ELF-1 (cell line): ENCODE data around the gene GPR137.

Experiments
- DNase-seq: peaks from one replicate; pipeline ENCODE4 v3.0.0-alpha.2; 2016; ENCODE audit warnings: low read depth, low spot score

GPR137 gene

GRCh38 chr11:64249563-64250414 lies 35.9 kb upstream of the GPR137 start:
- no peak for DNase-seq

GRCh38 chr11:64250415-64251015 lies 35.1 kb upstream of the GPR137 start:
- DNase-seq: no peak

GRCh38 chr11:64251016-64251752 lies 34.5 kb upstream of the GPR137 start, which contains the start of gene PLCB3:
Gene PLCB3, plus strand, starts transcription at chr11:64251530. Its CDS starts 120 bp downstream, at chr11:64251650.
- peak; percentile 63 for DNase-seq

- DNase-seq: no peak
These were observed 34.0 kb upstream of the GPR137 start for GRCh38 chr11:64251753-64252002.

- no peak for DNase-seq
These were observed 33.4 kb upstream of the GPR137 start for GRCh38 chr11:64252003-64252872.

- no peak for DNase-seq
These were observed 32.6 kb upstream of the GPR137 start for GRCh38 chr11:64253043-64253442.

GRCh38 chr11:64253481-64253880 lies 32.2 kb upstream of the GPR137 start:
- no peak for DNase-seq

GRCh38 chr11:64254326-64254725 lies 31.3 kb upstream of the GPR137 start:
- no peak for DNase-seq

- no peak for DNase-seq
These were observed 30.2 kb upstream of the GPR137 start for GRCh38 chr11:64255135-64256128.

GRCh38 chr11:64256300-64256699 lies 29.3 kb upstream of the GPR137 start:
- no peak for DNase-seq

GRCh38 chr11:64258356-64258755 lies 27.3 kb upstream of the GPR137 start:
- no peak for DNase-seq

- no peak for DNase-seq
These were observed 26.6 kb upstream of the GPR137 start for GRCh38 chr11:64258946-64259532.

GRCh38 chr11:64259533-64260067 lies 26.0 kb upstream of the GPR137 start:
- DNase-seq: no peak

GRCh38 chr11:64260147-64260708 lies 25.4 kb upstream of the GPR137 start:
- no peak for DNase-seq

- DNase-seq: no peak
These were observed 24.0 kb upstream of the GPR137 start for GRCh38 chr11:64261556-64262080.

GRCh38 chr11:64262271-64263002 lies 23.2 kb upstream of the GPR137 start:
- DNase-seq: no peak

- DNase-seq: peak; percentile 76
These were observed 22.4 kb upstream of the GPR137 start for GRCh38 chr11:64263021-64263946.
